Caco-2 (cell line): Measurements from ENCODE around the gene MED14. TPM values are rescaled to one million over a fixed set of nuclear protein-coding genes. Genes with fewer than 3 reads are reported as not detected.

ENCODE experiments used
- BruUV-seq: library from RNA; stranded (reverse); fragments of 400-500 nt; replicated peaks from 2 replicates; lab custom pipeline; 2021; lab: Mats Ljungman, UMichigan
- CTCF ChIA-PET: fragments of 300-600 bp; sonication (Branson Sonifier 250); formaldehyde crosslinking; loops from one replicate; lab custom pipeline; 2022; ENCODE audit warnings: antibody characterized with exemption; lab: Charles Lee
- POLR2A ChIA-PET: fragments of 300-600 bp; sonication (Branson Sonifier 250); formaldehyde crosslinking; loops from one replicate; lab custom pipeline; 2022; ENCODE audit warnings: antibody characterized with exemption; lab: Charles Lee
- DNase-seq, 2 experiments: peaks; one replicate each; pipeline versions ENCODE4 v3.0.0 to v3.0.0-alpha.2; 2020 to 2022
- H3K27me3 ChIP-seq: replicated peaks from 2 replicates; pipeline ENCODE4 v1.6.0; 2011; ENCODE audit warnings: low read length; ENCODE audit not compliant: control insufficient read depth, insufficient read depth
- H3K36me3 ChIP-seq: 2 replicates; pipeline ENCODE4 v1.5.1; 2011; ENCODE audit warnings: low read length; ENCODE audit not compliant: control insufficient read depth, insufficient read depth
- H3K4me1 ChIP-seq: fragments of 250-450 bp; sonication (Bioruptor Pico); 2 replicates; pipeline ENCODE4 v1.5.1; 2020; ENCODE audit warnings: mild to moderate bottlenecking
- H3K4me3 ChIP-seq: 2 replicates; pipeline ENCODE4 v1.5.1; 2011; ENCODE audit warnings: low read depth, mild to moderate bottlenecking, control low read depth, low read length
- H3K9me3 ChIP-seq: fragments of 250-450 bp; sonication (Bioruptor Pico); 2 replicates; pipeline ENCODE4 v1.5.1; 2020; ENCODE audit warnings: mild to moderate bottlenecking, moderate library complexity
- H3K27ac Mint-ChIP-seq: one replicate; pipeline ENCODE4 v1.8.0; 2022; ENCODE audit warnings: mixed read lengths; ENCODE audit not compliant: unreplicated experiment
- H3K27me3 Mint-ChIP-seq: one replicate; pipeline ENCODE4 v1.8.0; 2022; ENCODE audit warnings: mixed read lengths; ENCODE audit not compliant: insufficient read depth, unreplicated experiment
- H3K36me3 Mint-ChIP-seq: one replicate; pipeline ENCODE4 v1.8.0; 2022; ENCODE audit warnings: mild to moderate bottlenecking, mixed read lengths; ENCODE audit not compliant: insufficient read depth, unreplicated experiment
- H3K4me1 Mint-ChIP-seq: one replicate; pipeline ENCODE4 v1.8.0; 2022; ENCODE audit warnings: low read depth, mixed read lengths; ENCODE audit not compliant: unreplicated experiment
- H3K4me3 Mint-ChIP-seq: one replicate; pipeline ENCODE4 v1.8.0; 2022; ENCODE audit warnings: mild to moderate bottlenecking, moderate library complexity, mixed read lengths; ENCODE audit not compliant: unreplicated experiment
- H3K9me3 Mint-ChIP-seq: one replicate; pipeline ENCODE4 v1.8.0; 2022; ENCODE audit warnings: mixed read lengths; ENCODE audit not compliant: unreplicated experiment
- intact Hi-C: fragments of 100-400 bp; cut with micrococcal nuclease; formaldehyde crosslinking; loops from one replicate; pipeline ENCODE4 v1.10.0; 2022; ENCODE audit not compliant: unreplicated experiment
- total RNA-seq: library from RNA; stranded (reverse); gene quantifications from 2 replicates; pipeline ENCODE4 v1.2.3, GENCODE V29; 2022
- TF ChIP-seq, protein P1 (sequence below), 2 experiments: fragments of 200-600 bp in 1 of 2; IDR thresholded peaks; 1 replicate in 1 of 2; 2 replicates in 1 of 2; pipeline versions ENCODE4 v1.5.1 to v1.8.0; 2011 to 2022; ENCODE audit warnings: antibody characterized with exemption in 1 of 2, control low read depth in 1 of 2, inconsistent platforms in 1 of 2, low read depth in 1 of 2, low read length in 1 of 2, mild to moderate bottlenecking in 1 of 2, moderate library complexity in 1 of 2; ENCODE audit not compliant: insufficient read depth in 1 of 2, severe bottlenecking in 1 of 2, unreplicated experiment in 1 of 2

Gene MED14
- total RNA-seq, 1 experiment from 2014 or later, result 42.6 TPM

DNA sequence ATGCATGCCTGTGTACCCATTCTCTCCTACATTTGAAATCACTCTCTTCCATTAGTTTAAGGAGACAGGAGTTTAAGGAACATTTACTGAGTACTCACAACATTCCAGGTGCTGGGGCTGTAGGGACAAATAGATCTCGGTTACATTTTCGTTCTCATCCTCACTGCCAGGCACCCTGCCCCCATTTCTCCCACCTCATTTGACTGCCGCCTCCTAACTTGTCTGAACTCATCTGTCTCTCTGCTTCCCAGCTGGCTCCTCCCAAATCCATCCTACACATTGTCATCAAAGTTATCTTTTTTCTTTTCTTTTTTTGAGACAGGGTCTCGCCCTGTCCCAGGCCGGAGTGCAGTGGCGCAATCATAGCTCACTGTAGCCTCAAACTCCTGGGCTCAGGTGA is 131.9 kb downstream of the MED14 start:
- TF ChIP-seq, protein P1, sequence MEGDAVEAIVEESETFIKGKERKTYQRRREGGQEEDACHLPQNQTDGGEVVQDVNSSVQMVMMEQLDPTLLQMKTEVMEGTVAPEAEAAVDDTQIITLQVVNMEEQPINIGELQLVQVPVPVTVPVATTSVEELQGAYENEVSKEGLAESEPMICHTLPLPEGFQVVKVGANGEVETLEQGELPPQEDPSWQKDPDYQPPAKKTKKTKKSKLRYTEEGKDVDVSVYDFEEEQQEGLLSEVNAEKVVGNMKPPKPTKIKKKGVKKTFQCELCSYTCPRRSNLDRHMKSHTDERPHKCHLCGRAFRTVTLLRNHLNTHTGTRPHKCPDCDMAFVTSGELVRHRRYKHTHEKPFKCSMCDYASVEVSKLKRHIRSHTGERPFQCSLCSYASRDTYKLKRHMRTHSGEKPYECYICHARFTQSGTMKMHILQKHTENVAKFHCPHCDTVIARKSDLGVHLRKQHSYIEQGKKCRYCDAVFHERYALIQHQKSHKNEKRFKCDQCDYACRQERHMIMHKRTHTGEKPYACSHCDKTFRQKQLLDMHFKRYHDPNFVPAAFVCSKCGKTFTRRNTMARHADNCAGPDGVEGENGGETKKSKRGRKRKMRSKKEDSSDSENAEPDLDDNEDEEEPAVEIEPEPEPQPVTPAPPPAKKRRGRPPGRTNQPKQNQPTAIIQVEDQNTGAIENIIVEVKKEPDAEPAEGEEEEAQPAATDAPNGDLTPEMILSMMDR (IDR thresholded peaks at IDR 0.05; ENCODE audit: insufficient read depth in 1 of 2, low read depth in 1 of 2, low read length in 1 of 2, severe bottlenecking in 1 of 2, unreplicated experiment in 1 of 2), result no peak
- H3K27me3 Mint-ChIP-seq, result no peaks in the 10 kb centered on the region
- H3K27ac Mint-ChIP-seq, result no peak overlapping the region
- ChIA-PET POLR2A (no interaction called here), CTCF (no interaction called here)
- Histone ChIP-seq H3K9me3 (no peaks in the 10 kb centered on the region), H3K36me3 (no peaks in the 10 kb centered on the region), H3K4me3 (no peak overlapping the region), H3K4me1 (no peaks in the 10 kb centered on the region), H3K27me3 (no peaks in the 10 kb centered on the region)
- no peak for DNase-seq
- no peaks in the 10 kb centered on the region for H3K4me1 Mint-ChIP-seq
- H3K9me3 Mint-ChIP-seq, result no peaks in the 10 kb centered on the region
- H3K36me3 Mint-ChIP-seq, result peaks cover 30% of the 10 kb centered on the region
- intact Hi-C loops, result no loop called here
- H3K4me3 Mint-ChIP-seq, result no peak overlapping the region
- BruUV-seq, result no TSS peak

Other genes starting within 250 kb of the MED14 start
- gene ATP6AP2, start 154.6 kb downstream of the MED14 start, total RNA-seq, result 86.6 and 90.0 TPM in 2 replicates
- not detected in 2 replicates for gene MPC1L, start 112.1 kb downstream of the MED14 start, total RNA-seq
- 7.9 and 8.7 TPM in 2 replicates for gene CXorf38, start 88.0 kb downstream of the MED14 start, total RNA-seq